A549 (cell line): Measurements from ENCODE around the gene FBXL15. TPM values are rescaled to one million over a fixed set of nuclear protein-coding genes. Genes with fewer than 3 reads are reported as not detected.
A peak's percentile ranks its signal among the peaks of the same experiment; 100 is the strongest.

ENCODE experiments used
- ATAC-seq, 2 experiments: fragments of 200-7000 bp in 1 of 2; fragments of >200 bp in 1 of 2; cut with Nextera tagmentation in 1 of 2; cut with Tn5 transposase in 1 of 2; 3 replicates each; pipeline versions ENCODE4 v1.8.0 to v1.9.1; 2018 to 2020; ENCODE audit warnings: mild to moderate bottlenecking in 1 of 2, moderate library complexity in 1 of 2
- CTCF ChIA-PET: fragments of 300-600 bp; sonication (Branson Sonifier 250); formaldehyde crosslinking; extraction: SDS; loops from one replicate; lab custom pipeline; 2021; ENCODE audit warnings: antibody characterized with exemption, inconsistent platforms; lab: Yijun Ruan, JAX
- POLR2A ChIA-PET: fragments of 350-600 bp; formaldehyde crosslinking; extraction: SDS; loops from one replicate; lab custom pipeline; 2021; ENCODE audit warnings: antibody characterized with exemption, inconsistent platforms; lab: Yijun Ruan, JAX
- DNase-seq, 2 experiments: peaks; one replicate each; pipeline versions ENCODE4 v3.0.0 to v3.0.0-alpha.2; 2011 to 2016; ENCODE audit warnings: low read depth in 1 of 2, low spot score in 1 of 2
- FAIRE-seq: peaks from 2 replicates; lab custom pipeline; 2011; peaks lifted over from hg19 to GRCh38; lab: Jason Lieb, UNC
- H3K27ac ChIP-seq, 2 experiments: fragments of >200 bp; sonication (Bioruptor Twin); formaldehyde crosslinking; 3 replicates each; pipeline ENCODE4 v1.5.1; 2016 to 2017
- H3K4me1 ChIP-seq: fragments of >200 bp; sonication (Bioruptor Twin); formaldehyde crosslinking; 3 replicates; pipeline ENCODE4 v1.6.1; 2016
- H3K4me2 ChIP-seq: fragments of >200 bp; sonication (Bioruptor Twin); formaldehyde crosslinking; 3 replicates; pipeline ENCODE4 v1.6.1; 2016
- H3K4me3 ChIP-seq: fragments of >200 bp; sonication (Bioruptor Twin); formaldehyde crosslinking; 3 replicates; pipeline ENCODE4 v1.5.1; 2016
- H3K9me3 ChIP-seq: fragments of >200 bp; sonication (Bioruptor Twin); formaldehyde crosslinking; 3 replicates; pipeline ENCODE4 v1.6.1; 2016
- ATOH8 ChIP-seq: fragments of 250-450 bp; sonication (Bioruptor Pico); IDR thresholded peaks from 2 replicates; pipeline ENCODE4 v1.5.0; 2020; ENCODE audit warnings: low read depth, mild to moderate bottlenecking, moderate library complexity
- BCL3 ChIP-seq: fragments of >200 bp; sonication (Bioruptor Twin); formaldehyde crosslinking; IDR thresholded peaks from 3 replicates; pipeline ENCODE4 v1.6.1; 2016
- CHD2 ChIP-seq: fragments of 150-350 bp; IDR thresholded peaks from 2 replicates; pipeline ENCODE4 v1.6.1; 2014; ENCODE audit warnings: low read length; ENCODE audit not compliant: partially characterized antibody
- CHD4 ChIP-seq: fragments of 200-600 bp; sonication (generic); IDR thresholded peaks from 2 replicates; pipeline ENCODE4 v1.6.1; 2016; ENCODE audit warnings: antibody characterized with exemption, mild to moderate bottlenecking, borderline replicate concordance
- CTCF ChIP-seq: fragments of >200 bp; sonication (Bioruptor Twin); formaldehyde crosslinking; IDR thresholded peaks from 3 replicates; pipeline ENCODE4 v1.5.1; 2016
- E2F6 ChIP-seq: IDR thresholded peaks from 2 replicates; pipeline ENCODE4 v1.6.1; 2012; ENCODE audit warnings: low read depth, borderline replicate concordance
- EHMT2 ChIP-seq: fragments of 200-600 bp; sonication (generic); IDR thresholded peaks from 2 replicates; pipeline ENCODE4 v1.6.1; 2016; ENCODE audit warnings: antibody characterized with exemption, low read depth, mild to moderate bottlenecking, moderate library complexity
- ELK1 ChIP-seq: fragments of 150-350 bp; IDR thresholded peaks from 2 replicates; pipeline ENCODE4 v1.6.1; 2014; ENCODE audit warnings: low read depth, mild to moderate bottlenecking, low read length
- FOSB ChIP-seq: fragments of 250-450 bp; sonication (Bioruptor Pico); IDR thresholded peaks from 2 replicates; pipeline ENCODE4 v1.5.0; 2020; ENCODE audit warnings: mild to moderate bottlenecking, moderate library complexity
- FOSL2 ChIP-seq, 2 experiments: fragments of 450-650 bp in 1 of 2; fragments of >200 bp in 1 of 2; sonication (Bioruptor Twin) in 1 of 2; formaldehyde crosslinking; IDR thresholded peaks; 2 replicates each; pipeline versions ENCODE4 v1.5.0 to v1.6.1; 2016 to 2020; ENCODE audit warnings: mild to moderate bottlenecking in 1 of 2, moderate library complexity in 1 of 2
- HDAC2 ChIP-seq: fragments of 200-600 bp; sonication (generic); IDR thresholded peaks from 2 replicates; pipeline ENCODE4 v1.6.1; 2016
- HMGXB4 ChIP-seq: fragments of 250-450 bp; sonication (Bioruptor Pico); IDR thresholded peaks from 2 replicates; pipeline ENCODE4 v1.5.0; 2021; ENCODE audit warnings: mild to moderate bottlenecking, moderate library complexity, borderline replicate concordance
- HOXA7 ChIP-seq: fragments of 250-450 bp; sonication (Bioruptor Pico); IDR thresholded peaks from 2 replicates; pipeline ENCODE4 v1.5.0; 2020; ENCODE audit warnings: mild to moderate bottlenecking, moderate library complexity
- HOXB13 ChIP-seq: fragments of 250-450 bp; sonication (Bioruptor Pico); IDR thresholded peaks from 2 replicates; pipeline ENCODE4 v1.5.0; 2020; ENCODE audit warnings: low read depth, mild to moderate bottlenecking, moderate library complexity
- MAX ChIP-seq: IDR thresholded peaks from 2 replicates; pipeline ENCODE4 v1.6.1; 2012
- NR3C1 ChIP-seq: fragments of >200 bp; sonication (Bioruptor Twin); formaldehyde crosslinking; IDR thresholded peaks from 3 replicates; pipeline ENCODE4 v1.6.1; 2017
- PBX3 ChIP-seq: IDR thresholded peaks from 2 replicates; pipeline ENCODE4 v1.6.1; 2012
- POLR2A ChIP-seq: IDR thresholded peaks from 2 replicates; pipeline ENCODE4 v1.6.1; 2012; ENCODE audit warnings: mild to moderate bottlenecking, low read length
- RAD21 ChIP-seq, 2 experiments: fragments of >200 bp in 1 of 2; sonication (Bioruptor Twin) in 1 of 2; formaldehyde crosslinking in 1 of 2; IDR thresholded peaks in 1 of 2; conservative IDR thresholded peaks in 1 of 2; 2 replicates in 1 of 2; 3 replicates in 1 of 2; pipeline ENCODE4 v1.6.1; 2012 to 2018; ENCODE audit warnings: inconsistent platforms in 1 of 2
- RARB ChIP-seq: fragments of 250-450 bp; sonication (Bioruptor Pico); IDR thresholded peaks from 2 replicates; pipeline ENCODE4 v1.8.0; 2021; ENCODE audit warnings: mild to moderate bottlenecking, moderate library complexity
- RFX5 ChIP-seq: fragments of 450-650 bp; IDR thresholded peaks from 2 replicates; pipeline ENCODE4 v1.7.1; 2014; ENCODE audit warnings: antibody characterized with exemption, mild to moderate bottlenecking, moderate library complexity
- SMC3 ChIP-seq: fragments of >200 bp; sonication (Bioruptor Twin); formaldehyde crosslinking; IDR thresholded peaks from 3 replicates; pipeline ENCODE4 v1.6.1; 2018; ENCODE audit warnings: inconsistent platforms
- SREBF2 ChIP-seq: fragments of 450-650 bp; IDR thresholded peaks from 2 replicates; pipeline ENCODE4 v1.6.1; 2014; ENCODE audit warnings: mild to moderate bottlenecking, moderate library complexity
- USF2 ChIP-seq: fragments of 450-650 bp; IDR thresholded peaks from 2 replicates; pipeline ENCODE4 v1.6.1; 2014; ENCODE audit warnings: antibody characterized with exemption
- ZNF302 ChIP-seq: fragments of 250-450 bp; sonication (Bioruptor Pico); IDR thresholded peaks from 2 replicates; pipeline ENCODE4 v1.9.0; 2021; ENCODE audit warnings: inconsistent platforms, mild to moderate bottlenecking, moderate library complexity
- WGBS: methylation state at CpG from one replicate; pipeline ENCODE4 v1.1.6; 2017; ENCODE audit errors: missing lambda C conversion rate; 5-methylcytosine and 5-hydroxymethylcytosine counted together
- polyA plus RNA-seq, 4 experiments: library from polyadenylated mRNA; depleted of rRNA in 3 of 4; stranded (reverse); fragments of >200 nt; fragmentation: RNase III in 1 of 4; extraction: RNeasy Plus Mini Kit Qiagen cat#74134 plus additional on column Dnase treatment in 1 of 4; gene quantifications; 2 replicates in 3 of 4; 3 replicates in 1 of 4; pipeline ENCODE4 v1.2.3, GENCODE V29; 2011 to 2017

The FBXL15 gene
- polyA plus RNA-seq, 2 of the 4 experiments (the other 2 are of a cell fraction): 4.8 to 9.4 TPM

GRCh38 chr10:102422545-102423129 lies 2.0 kb downstream of the FBXL15 start:
- Histone ChIP-seq H3K4me1 (peaks cover 25% of the 10 kb centered on the region), H3K27ac (peak overlapping the region; percentile 86 to 90; a peak in 4 of 6 replicates), H3K9me3 (no peaks in the 10 kb centered on the region), H3K4me3 (peak overlapping the region; percentile 57), H3K4me2 (peak overlapping the region; percentile 97)
- TF ChIP-seq RAD21 (conservative IDR thresholded peaks at IDR 0.05 in 1 of 2, IDR thresholded peaks at IDR 0.05 in 1 of 2): peak; percentile 74 to 78
- TF ChIP-seq SMC3: peak; percentile 84
- no peak for TF ChIP-seq POLR2A
- TF ChIP-seq MAX: peak; percentile 97
- no peak for TF ChIP-seq EHMT2
- TF ChIP-seq CHD2: no peak
- TF ChIP-seq NR3C1: no peak
- no peak for TF ChIP-seq HMGXB4 (CRISPR knock-in tag)
- TF ChIP-seq RARB (CRISPR knock-in tag): no peak
- no peak for TF ChIP-seq CHD4
- no peak for TF ChIP-seq PBX3
- peak; percentile 65 for TF ChIP-seq USF2
- no peak for TF ChIP-seq ATOH8
- TF ChIP-seq E2F6: peak; percentile 94
- no peak for TF ChIP-seq HDAC2
- peak; percentile 81 for TF ChIP-seq CTCF
- TF ChIP-seq SREBF2: no peak
- no peak for TF ChIP-seq ZNF302 (CRISPR knock-in tag)
- TF ChIP-seq ELK1: no peak
- no peak for TF ChIP-seq FOSB (CRISPR knock-in tag)
- TF ChIP-seq HOXA7: no peak
- TF ChIP-seq RFX5: 0 out of 2 replicates have a peak, but pooled peaks have one; percentile 14
- TF ChIP-seq HOXB13 (CRISPR knock-in tag): no peak
- no peak for TF ChIP-seq BCL3
- TF ChIP-seq FOSL2 (IDR thresholded peaks at IDR 0.05): no peak
- no peak for TF ChIP-seq FOSL2 (CRISPR knock-in tag; IDR thresholded peaks at IDR 0.05)
- peak; percentile 63 to 78 for ATAC-seq
- peak; percentile 85 to 87 for DNase-seq
- peak; percentile 61 for FAIRE-seq
- WGBS: 11% methylated on average over 13 of the region's 28 CpGs
- ChIA-PET CTCF (interaction anchor here (0.5 to 17.4 kb wide), 52 partner anchors 11 to 290 kb away, joined by 3 to 337 read pairs (median 4); partner anchors contain the start of genes C10orf95, CUEDC2, NFKB2 and NOLC1), POLR2A (interaction anchor here (1.0 to 1.5 kb wide), 3 partner anchors 57 to 253 kb away, joined by 3 to 5 read pairs (median 3); no protein-coding TSS in a partner anchor)
